ENCODE measurements around the gene PTPRR. TPM values are rescaled to one million over a fixed set of nuclear protein-coding genes. Genes with fewer than 3 reads are reported as not detected.

The PTPRR gene
- total and polyA plus RNA-seq, 4 donors = 0.17 to 1.5 (median 0.61) TPM

DNA sequence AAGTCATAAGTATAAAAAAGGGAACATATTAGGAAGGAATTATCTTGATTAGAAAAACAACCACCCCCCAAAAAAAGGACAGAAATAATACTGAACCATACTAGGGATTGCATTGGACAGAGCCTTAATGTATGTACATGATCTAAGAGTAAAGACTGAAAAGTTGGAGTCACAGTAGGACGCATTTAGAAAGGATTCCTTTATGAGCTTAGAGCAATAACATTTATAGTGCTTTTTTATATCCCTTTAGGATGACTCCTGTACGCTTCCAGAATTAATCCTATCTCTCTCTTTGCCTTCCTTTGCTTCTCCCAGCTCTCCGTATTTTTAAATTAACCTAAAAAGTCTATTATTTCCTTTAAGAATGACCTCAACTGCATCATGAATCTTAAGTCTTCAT is 75.3 kb downstream of the PTPRR start:
- Histone ChIP-seq H3K9me3 (ENCODE audit: control insufficient read depth in 4 of 4, insufficient read depth in 3 of 4, low read length in 3 of 4) (no peaks in the 10 kb centered on the region), H3K27ac (ENCODE audit: low read depth in 1 of 2, low read length in 1 of 2) (no peak overlapping the region), H3K27me3 (ENCODE audit: control insufficient read depth in 3 of 3, insufficient read depth in 3 of 3, low read length in 2 of 3) (no peaks in the 10 kb centered on the region), H3K4me3 (no peak overlapping the region), H3K9ac (ENCODE audit: insufficient read depth in 1 of 2, low read length in 2 of 2) (no peak overlapping the region), H3K36me3 (ENCODE audit: control insufficient read depth in 4 of 4, insufficient read depth in 4 of 4, low read length in 4 of 4) (no peaks in the 10 kb centered on the region), H3K4me1 (ENCODE audit: control insufficient read depth in 5 of 5, insufficient read depth in 5 of 5, low read length in 5 of 5) (no peaks in the 10 kb centered on the region)
- WGBS, 2 donors = 91 to 93% methylated on average over 3 of the region's 3 CpGs
- DNase-seq = no peak
- TF ChIP-seq, protein P1, sequence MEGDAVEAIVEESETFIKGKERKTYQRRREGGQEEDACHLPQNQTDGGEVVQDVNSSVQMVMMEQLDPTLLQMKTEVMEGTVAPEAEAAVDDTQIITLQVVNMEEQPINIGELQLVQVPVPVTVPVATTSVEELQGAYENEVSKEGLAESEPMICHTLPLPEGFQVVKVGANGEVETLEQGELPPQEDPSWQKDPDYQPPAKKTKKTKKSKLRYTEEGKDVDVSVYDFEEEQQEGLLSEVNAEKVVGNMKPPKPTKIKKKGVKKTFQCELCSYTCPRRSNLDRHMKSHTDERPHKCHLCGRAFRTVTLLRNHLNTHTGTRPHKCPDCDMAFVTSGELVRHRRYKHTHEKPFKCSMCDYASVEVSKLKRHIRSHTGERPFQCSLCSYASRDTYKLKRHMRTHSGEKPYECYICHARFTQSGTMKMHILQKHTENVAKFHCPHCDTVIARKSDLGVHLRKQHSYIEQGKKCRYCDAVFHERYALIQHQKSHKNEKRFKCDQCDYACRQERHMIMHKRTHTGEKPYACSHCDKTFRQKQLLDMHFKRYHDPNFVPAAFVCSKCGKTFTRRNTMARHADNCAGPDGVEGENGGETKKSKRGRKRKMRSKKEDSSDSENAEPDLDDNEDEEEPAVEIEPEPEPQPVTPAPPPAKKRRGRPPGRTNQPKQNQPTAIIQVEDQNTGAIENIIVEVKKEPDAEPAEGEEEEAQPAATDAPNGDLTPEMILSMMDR (IDR thresholded peaks at IDR 0.05; ENCODE audit: control extremely low read depth, extremely low read depth) = no peak
- no peak for ATAC-seq (ENCODE audit: insufficient read depth, low FRiP score)

DNA sequence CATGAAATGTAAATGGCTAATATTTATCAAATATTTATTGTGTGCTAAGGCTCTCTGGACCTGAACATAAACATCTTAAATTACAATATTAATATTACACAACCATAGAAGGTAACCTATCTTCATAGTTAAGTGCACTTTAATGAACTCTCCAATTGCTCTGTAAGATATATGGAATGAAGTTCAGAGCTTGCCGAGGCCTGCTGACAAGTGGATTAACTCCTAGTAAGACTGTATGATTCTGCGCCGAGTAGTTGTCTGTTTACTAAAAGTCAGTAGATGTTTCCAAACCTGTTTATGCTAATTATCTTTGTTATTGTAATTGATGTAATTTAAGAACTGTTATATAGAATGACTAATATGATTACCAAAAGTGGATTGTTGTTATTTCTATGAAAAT is 77.2 kb downstream of the PTPRR start:
- WGBS, 2 donors = 60 to 82% methylated on average over 3 of the region's 3 CpGs
- ATAC-seq (ENCODE audit: insufficient read depth, low FRiP score) = no peak
- TF ChIP-seq, protein P1 (IDR thresholded peaks at IDR 0.05; ENCODE audit: control extremely low read depth, extremely low read depth) = no peak

DNA sequence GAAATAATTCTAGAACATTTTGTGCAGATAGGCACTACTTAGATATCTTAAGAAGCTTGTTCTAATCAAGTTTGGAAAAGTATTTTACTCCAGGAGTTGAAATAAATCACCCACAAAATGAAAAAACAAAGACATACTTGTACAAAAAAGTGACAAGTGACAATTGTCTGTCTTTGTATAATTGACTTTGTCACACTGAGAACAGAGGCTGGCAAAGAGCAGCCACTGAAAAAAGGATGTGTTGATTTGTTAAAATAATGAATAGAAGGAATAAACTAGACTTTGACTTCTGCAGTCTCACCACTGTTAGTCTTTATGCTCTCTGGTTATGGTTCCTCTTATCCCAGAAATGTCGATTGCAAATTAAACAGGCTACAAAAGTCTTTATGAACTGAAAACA is 77.6 kb downstream of the PTPRR start:
- Histone ChIP-seq H3K4me3 (no peak overlapping the region), H3K9me3 (ENCODE audit: control insufficient read depth in 4 of 4, insufficient read depth in 3 of 4, low read length in 3 of 4) (no peaks in the 10 kb centered on the region), H3K36me3 (ENCODE audit: control insufficient read depth in 4 of 4, insufficient read depth in 4 of 4, low read length in 4 of 4) (no peaks in the 10 kb centered on the region), H3K27me3 (ENCODE audit: control insufficient read depth in 3 of 3, insufficient read depth in 3 of 3, low read length in 2 of 3) (no peaks in the 10 kb centered on the region), H3K27ac (ENCODE audit: low read depth in 1 of 2, low read length in 1 of 2) (no peak overlapping the region), H3K9ac (ENCODE audit: insufficient read depth in 1 of 2, low read length in 2 of 2) (no peak overlapping the region), H3K4me1 (ENCODE audit: control insufficient read depth in 5 of 5, insufficient read depth in 5 of 5, low read length in 5 of 5) (no peaks in the 10 kb centered on the region)
- TF ChIP-seq, protein P1 (IDR thresholded peaks at IDR 0.05; ENCODE audit: control extremely low read depth, extremely low read depth) = no peak
- DNase-seq = no peak
- no peak for ATAC-seq (ENCODE audit: insufficient read depth, low FRiP score)
- 70 to 85% methylated on average over 1 of the region's 1 CpG for WGBS, 2 donors

More for the DNA sequence above, 77.2 kb downstream of the PTPRR start:
- Histone ChIP-seq H3K9ac (ENCODE audit: insufficient read depth in 1 of 2, low read length in 2 of 2) (no peak overlapping the region), H3K4me3 (no peak overlapping the region), H3K27ac (ENCODE audit: low read depth in 1 of 2, low read length in 1 of 2) (no peak overlapping the region), H3K4me1 (ENCODE audit: control insufficient read depth in 5 of 5, insufficient read depth in 5 of 5, low read length in 5 of 5) (no peaks in the 10 kb centered on the region), H3K27me3 (ENCODE audit: control insufficient read depth in 3 of 3, insufficient read depth in 3 of 3, low read length in 2 of 3) (no peaks in the 10 kb centered on the region), H3K36me3 (ENCODE audit: control insufficient read depth in 4 of 4, insufficient read depth in 4 of 4, low read length in 4 of 4) (no peaks in the 10 kb centered on the region), H3K9me3 (ENCODE audit: control insufficient read depth in 4 of 4, insufficient read depth in 3 of 4, low read length in 3 of 4) (no peaks in the 10 kb centered on the region)
- DNase-seq = peak in 1 of 3 donors; percentile 27

DNA sequence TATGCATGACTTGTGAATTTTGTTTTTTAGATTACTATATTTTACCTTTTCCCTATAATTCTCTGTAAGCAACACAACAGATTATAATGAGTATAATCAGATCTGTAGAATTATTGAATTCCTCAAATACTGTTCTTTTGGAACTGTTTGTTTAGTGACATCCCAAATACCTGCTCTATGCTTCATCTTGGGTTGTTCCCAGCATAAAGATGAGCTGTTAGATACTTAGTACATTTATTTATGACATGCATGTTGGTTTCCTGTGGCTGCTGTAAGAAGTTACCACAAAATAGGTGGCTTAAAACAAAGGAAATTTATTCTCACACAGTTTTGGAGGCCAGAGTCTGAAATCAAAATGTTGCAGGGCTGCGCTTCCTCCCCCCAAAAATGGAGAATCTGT is 78.4 kb downstream of the PTPRR start:
- Histone ChIP-seq H3K4me1 (ENCODE audit: control insufficient read depth in 5 of 5, insufficient read depth in 5 of 5, low read length in 5 of 5) (no peaks in the 10 kb centered on the region), H3K4me3 (no peak overlapping the region), H3K9me3 (ENCODE audit: control insufficient read depth in 4 of 4, insufficient read depth in 3 of 4, low read length in 3 of 4) (no peaks in the 10 kb centered on the region), H3K9ac (ENCODE audit: insufficient read depth in 1 of 2, low read length in 2 of 2) (no peak overlapping the region), H3K36me3 (ENCODE audit: control insufficient read depth in 4 of 4, insufficient read depth in 4 of 4, low read length in 4 of 4) (no peaks in the 10 kb centered on the region), H3K27me3 (ENCODE audit: control insufficient read depth in 3 of 3, insufficient read depth in 3 of 3, low read length in 2 of 3) (no peaks in the 10 kb centered on the region), H3K27ac (ENCODE audit: low read depth in 1 of 2, low read length in 1 of 2) (no peak overlapping the region)
- no peak for ATAC-seq (ENCODE audit: insufficient read depth, low FRiP score)
- WGBS, 2 donors = 88 to 100% methylated on average over 1 of the region's 1 CpG
- no peak for DNase-seq
- TF ChIP-seq, protein P1 (IDR thresholded peaks at IDR 0.05; ENCODE audit: control extremely low read depth, extremely low read depth) = no peak

Measured in lung (tissue), 12 donors.